Thyroid gland (tissue), 4 donors: ENCODE results near the gene RASAL3. TPM values are rescaled to one million over a fixed set of nuclear protein-coding genes. Genes with fewer than 3 reads are reported as not detected.
A peak's percentile ranks its signal among the peaks of the same experiment; 100 is the strongest.

Experiments
- DNase-seq, 2 donors: peaks; one replicate each; pipeline ENCODE4 v3.0.0-alpha.2; 2019
- H3K27ac ChIP-seq, 3 donors: fragments of 200-600 bp; sonication (generic); 1 replicate in 2 of 3; 2 replicates in 1 of 3; pipeline ENCODE4 v1.5.1; 2016 to 2019; ENCODE audit warnings: mild to moderate bottlenecking in 1 of 3, moderate library complexity in 1 of 3
- H3K27me3 ChIP-seq: fragments of 200-600 bp; sonication (generic); one replicate; pipeline ENCODE4 v1.5.1; 2019
- H3K36me3 ChIP-seq, 2 donors: fragments of 200-600 bp; sonication (generic); one replicate each; pipeline ENCODE4 v1.5.1; 2016 to 2019
- H3K4me1 ChIP-seq, 2 donors: fragments of 200-600 bp; sonication (generic); one replicate each; pipeline ENCODE4 v1.5.1; 2017 to 2019
- H3K4me3 ChIP-seq, 3 donors: fragments of 200-600 bp; sonication (generic); replicated peaks in 1 of 3; 1 replicate in 2 of 3; 2 replicates in 1 of 3; pipeline ENCODE4 v1.5.1; 2016; ENCODE audit warnings: mild to moderate bottlenecking in 1 of 3
- H3K9me3 ChIP-seq: fragments of 200-600 bp; sonication (generic); one replicate; pipeline ENCODE4 v1.5.1; 2017
- CTCF ChIP-seq, 6 experiments: fragments of 200-600 bp in 3 of 6; fragments of 450-650 bp in 3 of 6; sonication (generic) in 3 of 6; IDR thresholded peaks; one replicate each; pipeline ENCODE4 v1.5.1; 2016 to 2019; ENCODE audit warnings: antibody characterized with exemption in 6 of 6, mild to moderate bottlenecking in 2 of 6, inconsistent platforms in 1 of 6, moderate library complexity in 1 of 6
- POLR2A ChIP-seq, 2 donors: fragments of 450-650 bp; IDR thresholded peaks; one replicate each; pipeline ENCODE4 v1.6.1; 2017; ENCODE audit warnings: antibody characterized with exemption in 2 of 2, mild to moderate bottlenecking in 2 of 2, moderate library complexity in 1 of 2
- WGBS, 2 donors: methylation state at CpG; one replicate each; pipeline ENCODE4 v1.1.5; 2017; 5-methylcytosine and 5-hydroxymethylcytosine counted together
- intact Hi-C: fragments of 100-400 bp; cut with DNase I; formaldehyde crosslinking; loops from one replicate; pipeline ENCODE4 v1.15.1; 2023
- total RNA-seq, 4 donors: library from RNA; depleted of rRNA; stranded (reverse); fragments of >200 nt; gene quantifications; one replicate each; pipeline ENCODE4 v1.2.3, GENCODE V29; 2016

Gene RASAL3
- total RNA-seq, 4 donors from 2014 or later: 2.6 to 4.4 (median 3.7) TPM

GRCh38 chr19:15431396-15432017 lies 32.8 kb downstream of the RASAL3 start:
- Histone ChIP-seq H3K27me3 (no peaks in the 10 kb centered on the region), H3K4me1 (peaks cover 16 to 23% of the 10 kb centered on the region in 2 donors), H3K4me3 (peak overlapping the region in 2 of 3 donors; percentile 64 to 81), H3K27ac (no peak overlapping the region), H3K36me3 (peaks cover 8 to 12% of the 10 kb centered on the region in 2 donors), H3K9me3 (no peaks in the 10 kb centered on the region)
- intact Hi-C loops: loop anchor here (2.0 kb wide), 1 partner anchor 17 kb away; the partner anchor contains the start of gene WIZ
- TF ChIP-seq CTCF (IDR thresholded peaks at IDR 0.05) (no peak), POLR2A (IDR thresholded peaks at IDR 0.05) (no peak)
- WGBS, 2 donors: 14 to 23% methylated on average over 7 of the region's 7 CpGs
- DNase-seq: no peak

- WGBS, 2 donors: 88 to 92% methylated on average over 7 of the region's 10 CpGs
- Histone ChIP-seq H3K4me1 (peaks cover 16 to 23% of the 10 kb centered on the region in 2 donors), H3K9me3 (no peaks in the 10 kb centered on the region), H3K36me3 (peaks cover 15 to 18% of the 10 kb centered on the region in 2 donors), H3K27me3 (no peaks in the 10 kb centered on the region), H3K27ac (no peak overlapping the region), H3K4me3 (no peak overlapping the region)
- intact Hi-C loops: no loop called here
- TF ChIP-seq POLR2A (IDR thresholded peaks at IDR 0.05): no peak
- no peak for TF ChIP-seq CTCF (IDR thresholded peaks at IDR 0.05)
- DNase-seq: no peak
Measured at GRCh38 chr19:15430526-15431120, 33.7 kb downstream of the RASAL3 start.

GRCh38 chr19:15429825-15430467 lies 34.4 kb downstream of the RASAL3 start:
- intact Hi-C loops: no loop called here
- DNase-seq: no peak
- Histone ChIP-seq H3K4me3 (no peak overlapping the region), H3K9me3 (no peaks in the 10 kb centered on the region), H3K27ac (no peak overlapping the region), H3K27me3 (no peaks in the 10 kb centered on the region), H3K4me1 (peaks cover 16 to 23% of the 10 kb centered on the region in 2 donors), H3K36me3 (peaks cover 21 to 24% of the 10 kb centered on the region in 2 donors)
- TF ChIP-seq POLR2A (IDR thresholded peaks at IDR 0.05) (no peak), CTCF (IDR thresholded peaks at IDR 0.05) (no peak)
- 85 to 90% methylated on average over 16 to 19 of the region's 24 CpGs for WGBS, 2 donors

- Histone ChIP-seq H3K27me3 (no peaks in the 10 kb centered on the region), H3K4me3 (no peak overlapping the region), H3K27ac (no peak overlapping the region), H3K36me3 (peaks cover 28 to 31% of the 10 kb centered on the region in 2 donors), H3K9me3 (no peaks in the 10 kb centered on the region), H3K4me1 (peaks cover 16 to 23% of the 10 kb centered on the region in 2 donors)
- DNase-seq: no peak
- intact Hi-C loops: no loop called here
- no peak for TF ChIP-seq POLR2A (IDR thresholded peaks at IDR 0.05)
- TF ChIP-seq CTCF (IDR thresholded peaks at IDR 0.05): no peak
- WGBS, 2 donors: 93% methylated on average over 8 to 12 of the region's 22 CpGs
Measured at GRCh38 chr19:15428956-15429824, 35.2 kb downstream of the RASAL3 start.
